Measurements from ENCODE around the gene PPM1F.
A peak's percentile ranks its signal among the peaks of the same experiment; 100 is the strongest.

Gene PPM1F

GRCh38 chr22:21982338-21982965 lies 29.8 kb upstream of the PPM1F start, which contains the start of gene TOP3B:
Gene TOP3B, minus strand, starts transcription at chr22:21982787. Its CDS starts 7,078 bp downstream, at chr22:21975709.
- DNase-seq (ENCODE audit: insufficient read length, low spot score): peak; percentile 54
- TF ChIP-seq CTCF (IDR thresholded peaks at IDR 0.05; ENCODE audit: insufficient read depth, missing control alignments): no peak
- FAIRE-seq: no peak

GRCh38 chr22:21981874-21982273 lies 29.2 kb upstream of the PPM1F start:
- no peak for DNase-seq (ENCODE audit: insufficient read length, low spot score)
- TF ChIP-seq CTCF (IDR thresholded peaks at IDR 0.05; ENCODE audit: insufficient read depth, missing control alignments): no peak
- FAIRE-seq: no peak

GRCh38 chr22:21980547-21980946 lies 27.9 kb upstream of the PPM1F start:
- FAIRE-seq: no peak
- DNase-seq (ENCODE audit: insufficient read length, low spot score): no peak
- no peak for TF ChIP-seq CTCF (IDR thresholded peaks at IDR 0.05; ENCODE audit: insufficient read depth, missing control alignments)

- DNase-seq (ENCODE audit: insufficient read length, low spot score) (no peak), FAIRE-seq (no peak)
- TF ChIP-seq CTCF (IDR thresholded peaks at IDR 0.05; ENCODE audit: insufficient read depth, missing control alignments): no peak
Measured at GRCh38 chr22:21978564-21979386, 26.1 kb upstream of the PPM1F start.

- no peak for TF ChIP-seq CTCF (IDR thresholded peaks at IDR 0.05; ENCODE audit: insufficient read depth, missing control alignments)
- DNase-seq (ENCODE audit: insufficient read length, low spot score) (no peak), FAIRE-seq (no peak)
Measured at GRCh38 chr22:21977814-21978213, 25.2 kb upstream of the PPM1F start.

GRCh38 chr22:21975854-21976345 lies 23.3 kb upstream of the PPM1F start:
- no peak for TF ChIP-seq CTCF (IDR thresholded peaks at IDR 0.05; ENCODE audit: insufficient read depth, missing control alignments)
- FAIRE-seq: no peak
- no peak for DNase-seq (ENCODE audit: insufficient read length, low spot score)

- DNase-seq (ENCODE audit: insufficient read length, low spot score) (no peak), FAIRE-seq (no peak)
- no peak for TF ChIP-seq CTCF (IDR thresholded peaks at IDR 0.05; ENCODE audit: insufficient read depth, missing control alignments)
Measured at GRCh38 chr22:21975273-21975672, 22.6 kb upstream of the PPM1F start.

All from D721Med (cell line).